ENCODE data around the gene RNASE1.

Gene RNASE1

DNA sequence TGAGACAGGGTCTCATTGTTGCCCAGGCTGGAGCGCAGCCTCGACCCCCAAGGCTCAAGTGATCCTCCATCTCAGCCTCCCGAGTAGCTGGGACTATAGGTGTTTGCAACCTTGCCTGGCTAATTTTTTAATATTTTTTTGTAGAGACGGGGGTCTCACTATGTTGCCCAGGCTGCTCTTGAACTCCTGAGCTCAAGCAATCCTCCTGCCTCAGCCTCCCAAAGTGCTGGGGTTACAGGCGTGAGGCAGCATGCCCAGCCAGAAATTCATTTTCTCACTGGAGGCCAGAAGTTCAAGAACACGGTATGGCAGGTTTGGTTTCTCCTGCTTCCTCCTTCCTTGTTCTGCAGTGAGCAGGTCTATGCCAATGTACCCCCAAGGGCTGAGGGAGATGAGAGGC lies 3.7 kb downstream of the RNASE1 start:
- no peak for DNase-seq (ENCODE audit: low read depth in 2 of 2)
- H3K4me3 ChIP-seq (replicated peaks in 1 of 2; ENCODE audit: low read depth in 2 of 2, low read length in 2 of 2): no peak overlapping the region
- TF ChIP-seq, protein P1, sequence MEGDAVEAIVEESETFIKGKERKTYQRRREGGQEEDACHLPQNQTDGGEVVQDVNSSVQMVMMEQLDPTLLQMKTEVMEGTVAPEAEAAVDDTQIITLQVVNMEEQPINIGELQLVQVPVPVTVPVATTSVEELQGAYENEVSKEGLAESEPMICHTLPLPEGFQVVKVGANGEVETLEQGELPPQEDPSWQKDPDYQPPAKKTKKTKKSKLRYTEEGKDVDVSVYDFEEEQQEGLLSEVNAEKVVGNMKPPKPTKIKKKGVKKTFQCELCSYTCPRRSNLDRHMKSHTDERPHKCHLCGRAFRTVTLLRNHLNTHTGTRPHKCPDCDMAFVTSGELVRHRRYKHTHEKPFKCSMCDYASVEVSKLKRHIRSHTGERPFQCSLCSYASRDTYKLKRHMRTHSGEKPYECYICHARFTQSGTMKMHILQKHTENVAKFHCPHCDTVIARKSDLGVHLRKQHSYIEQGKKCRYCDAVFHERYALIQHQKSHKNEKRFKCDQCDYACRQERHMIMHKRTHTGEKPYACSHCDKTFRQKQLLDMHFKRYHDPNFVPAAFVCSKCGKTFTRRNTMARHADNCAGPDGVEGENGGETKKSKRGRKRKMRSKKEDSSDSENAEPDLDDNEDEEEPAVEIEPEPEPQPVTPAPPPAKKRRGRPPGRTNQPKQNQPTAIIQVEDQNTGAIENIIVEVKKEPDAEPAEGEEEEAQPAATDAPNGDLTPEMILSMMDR (IDR thresholded peaks at IDR 0.05; ENCODE audit: low read depth, low read length): no peak

DNA sequence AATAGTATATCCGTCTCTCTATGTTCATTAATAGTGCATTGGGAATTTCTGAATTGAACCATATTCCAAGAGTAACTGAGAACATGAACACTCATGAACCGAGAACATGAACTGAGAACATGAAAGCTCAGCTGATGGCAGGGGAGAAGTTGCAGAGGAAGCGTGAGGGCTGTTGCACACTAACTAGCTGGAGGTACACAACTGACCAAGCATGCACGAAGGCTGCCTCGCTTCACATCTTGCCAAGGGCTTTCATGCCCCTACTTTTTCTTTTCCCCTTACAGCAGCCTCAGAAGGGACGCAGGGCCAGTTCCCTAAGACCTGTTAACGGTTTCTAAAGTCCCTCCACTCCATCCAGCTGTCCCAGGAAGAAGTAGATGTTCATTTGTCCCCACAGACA lies 4.3 kb downstream of the RNASE1 start:
- DNase-seq (ENCODE audit: low read depth in 2 of 2): no peak
- no peak overlapping the region for H3K4me3 ChIP-seq (replicated peaks in 1 of 2; ENCODE audit: low read depth in 2 of 2, low read length in 2 of 2)
- TF ChIP-seq, protein P1 (IDR thresholded peaks at IDR 0.05; ENCODE audit: low read depth, low read length): no peak

DNA sequence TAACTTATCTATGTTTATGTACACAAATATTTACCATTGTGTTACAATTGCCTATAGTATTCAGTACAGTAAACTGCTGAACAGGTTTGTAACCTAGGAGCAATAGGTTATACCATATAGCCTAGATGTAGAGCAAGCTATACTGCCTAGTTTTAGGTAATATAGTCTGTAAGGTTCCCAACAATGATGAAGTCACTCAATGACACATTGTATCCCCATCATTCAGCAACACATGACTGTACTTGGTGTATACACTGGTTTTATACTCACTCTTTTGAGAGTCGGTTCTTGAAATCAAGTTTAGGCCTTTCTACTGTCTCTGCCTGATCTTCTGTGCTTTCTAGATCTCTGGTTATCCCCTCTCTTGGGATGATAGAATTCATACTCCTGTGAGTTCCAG lies 5.5 kb downstream of the RNASE1 start:
- H3K4me3 ChIP-seq (replicated peaks in 1 of 2; ENCODE audit: low read depth in 2 of 2, low read length in 2 of 2): no peak overlapping the region
- no peak for DNase-seq (ENCODE audit: low read depth in 2 of 2)
- TF ChIP-seq, protein P1 (IDR thresholded peaks at IDR 0.05; ENCODE audit: low read depth, low read length): no peak

DNA sequence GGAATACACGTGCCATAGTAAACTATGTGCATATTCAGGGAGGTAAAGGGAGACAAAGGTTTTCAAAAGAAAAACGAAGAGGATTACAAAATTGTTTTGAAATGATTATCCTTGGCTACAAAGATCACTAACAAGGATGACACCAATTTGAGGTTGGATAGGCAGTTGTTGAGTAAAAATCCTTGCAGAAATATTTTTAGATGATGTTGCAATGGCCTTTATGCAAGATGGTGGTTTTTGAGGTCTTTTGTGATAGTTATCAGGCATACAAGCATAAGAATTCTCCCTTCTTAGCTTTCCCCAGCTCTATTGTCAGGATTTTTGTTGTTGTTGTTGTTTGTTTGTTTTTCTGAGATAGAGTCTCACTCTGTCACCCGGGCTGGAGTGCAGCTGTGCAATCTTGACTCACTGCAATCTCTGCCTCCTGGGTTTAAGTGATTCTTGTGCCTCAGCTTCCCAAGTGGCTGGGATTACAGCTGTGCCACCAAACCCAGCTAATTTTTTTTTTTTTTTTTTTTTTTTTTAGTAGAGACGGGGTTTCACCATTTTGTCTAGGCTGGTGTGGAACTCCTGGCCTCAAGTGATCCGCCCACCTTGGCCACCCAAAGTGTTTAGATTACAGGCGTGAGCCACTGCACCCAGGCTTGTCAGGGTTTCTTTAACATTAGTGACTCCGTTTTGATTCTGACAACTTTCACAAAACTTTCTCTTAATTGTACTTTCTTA lies 7.8 kb downstream of the RNASE1 start:
- H3K4me3 ChIP-seq (replicated peaks in 1 of 2; ENCODE audit: low read depth in 2 of 2, low read length in 2 of 2): no peak overlapping the region
- no peak for DNase-seq (ENCODE audit: low read depth in 2 of 2)
- TF ChIP-seq, protein P1 (IDR thresholded peaks at IDR 0.05; ENCODE audit: low read depth, low read length): no peak

DNA sequence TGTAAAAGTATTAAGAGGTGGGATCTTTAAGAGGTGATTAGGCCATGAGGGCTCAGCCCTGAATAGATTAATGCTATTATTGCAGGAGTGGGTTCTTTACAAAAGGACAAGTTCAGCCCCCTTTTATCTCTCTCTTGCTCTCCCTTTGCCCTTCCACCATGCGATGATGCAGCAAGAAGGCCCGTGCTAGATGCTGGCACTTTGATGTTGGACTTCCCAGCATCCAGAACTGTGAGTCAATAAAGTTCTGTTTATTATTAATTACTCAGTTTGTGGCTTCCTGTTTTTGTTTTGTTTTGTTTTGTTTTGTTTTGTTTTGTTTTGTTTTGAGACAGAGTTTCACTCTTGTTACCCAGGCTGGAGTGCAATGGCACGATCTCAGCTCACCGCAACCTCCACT lies 10.1 kb downstream of the RNASE1 start:
- no peak for DNase-seq (ENCODE audit: low read depth in 2 of 2)
- TF ChIP-seq, protein P1 (IDR thresholded peaks at IDR 0.05; ENCODE audit: low read depth, low read length): no peak
- no peak overlapping the region for H3K4me3 ChIP-seq (replicated peaks in 1 of 2; ENCODE audit: low read depth in 2 of 2, low read length in 2 of 2)

DNA sequence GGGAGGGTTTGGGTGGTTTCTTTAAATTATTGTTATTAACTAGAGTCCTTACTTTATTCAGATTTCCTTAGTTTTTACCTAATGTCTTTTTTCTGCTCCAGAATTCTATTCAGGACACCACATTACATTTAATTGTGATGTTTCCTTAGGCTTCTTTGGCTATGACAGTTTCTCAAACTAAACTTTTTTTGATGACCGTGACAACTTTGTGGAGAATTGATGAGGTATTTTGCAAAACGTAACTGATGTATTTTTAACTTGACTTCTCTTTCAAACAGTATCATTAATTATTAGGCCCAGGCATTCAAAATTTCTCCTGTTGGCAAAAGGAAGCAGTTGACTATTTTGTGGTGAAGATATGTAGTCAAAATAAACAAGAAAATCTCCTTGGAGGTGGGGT lies 11.0 kb downstream of the RNASE1 start:
- TF ChIP-seq, protein P1 (IDR thresholded peaks at IDR 0.05; ENCODE audit: low read depth, low read length): no peak
- no peak for DNase-seq (ENCODE audit: low read depth in 2 of 2)
- H3K4me3 ChIP-seq (replicated peaks in 1 of 2; ENCODE audit: low read depth in 2 of 2, low read length in 2 of 2): no peak overlapping the region

DNA sequence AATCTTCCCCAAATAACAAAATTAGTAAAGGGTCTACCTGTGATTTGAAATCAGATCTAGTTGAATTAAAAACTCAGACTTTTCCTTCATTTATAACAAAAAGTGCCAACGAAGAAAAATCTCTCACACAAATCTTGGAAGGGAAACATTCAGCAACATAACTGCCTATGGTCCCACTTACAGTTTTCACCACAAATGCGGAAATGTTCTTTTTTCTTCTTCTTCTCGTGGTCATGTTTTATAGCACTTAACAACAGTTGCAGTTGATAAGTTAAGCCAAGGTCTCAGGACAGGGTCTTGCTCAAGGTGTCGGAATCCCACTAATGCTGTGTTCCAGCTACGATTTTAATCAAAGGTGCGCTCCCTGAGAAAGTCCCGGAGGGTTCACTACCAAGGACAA lies 11.5 kb downstream of the RNASE1 start:
- TF ChIP-seq, protein P1 (IDR thresholded peaks at IDR 0.05; ENCODE audit: low read depth, low read length): no peak
- DNase-seq (ENCODE audit: low read depth in 2 of 2): no peak
- no peak overlapping the region for H3K4me3 ChIP-seq (replicated peaks in 1 of 2; ENCODE audit: low read depth in 2 of 2, low read length in 2 of 2)

All from cardiac fibroblast (primary cell).